Stomach (tissue), 9 donors: ENCODE results near the gene ARHGAP25. TPM values are rescaled to one million over a fixed set of nuclear protein-coding genes. Genes with fewer than 3 reads are reported as not detected.

Experiments used
- DNase-seq, 2 donors: peaks; one replicate each; pipeline versions ENCODE4 v3.0.0 to v3.0.0-alpha.2; 2013 to 2019
- H3K27ac ChIP-seq, 5 donors: fragments of 200-600 bp in 4 of 5; sonication (generic) in 4 of 5; one replicate each; pipeline ENCODE4 v1.5.1; 2013 to 2019; ENCODE audit warnings: mild to moderate bottlenecking in 1 of 5, moderate library complexity in 1 of 5
- H3K27me3 ChIP-seq, 3 donors: fragments of 200-600 bp; sonication (generic); one replicate each; pipeline ENCODE4 v1.5.1; 2017 to 2019; ENCODE audit warnings: mixed run types in 1 of 3
- H3K36me3 ChIP-seq, 4 donors: fragments of 200-600 bp; sonication (generic); 1 replicate in 3 of 4; 2 replicates in 1 of 4; pipeline ENCODE4 v1.5.1; 2016 to 2019
- H3K4me1 ChIP-seq, 4 donors: fragments of 200-600 bp; sonication (generic); one replicate each; pipeline ENCODE4 v1.5.1; 2016 to 2019
- H3K4me3 ChIP-seq, 4 donors: fragments of 200-600 bp; sonication (generic) in 3 of 4; one replicate each; pipeline ENCODE4 v1.5.1; 2016 to 2019; ENCODE audit warnings: mild to moderate bottlenecking in 1 of 4
- H3K9me3 ChIP-seq, 4 donors: fragments of 200-600 bp; sonication (generic); one replicate each; pipeline ENCODE4 v1.5.1; 2016 to 2019
- POLR2A ChIP-seq, 4 donors: fragments of 450-650 bp; IDR thresholded peaks; one replicate each; pipeline ENCODE4 v1.6.1; 2016; ENCODE audit warnings: antibody characterized with exemption in 4 of 4, control low read depth in 2 of 4, mild to moderate bottlenecking in 1 of 4, moderate library complexity in 1 of 4
- POLR2AphosphoS5 ChIP-seq, 3 donors: sonication (generic); formaldehyde crosslinking; IDR thresholded peaks; one replicate each; pipeline ENCODE4 v1.6.1; 2016; ENCODE audit warnings: antibody characterized with exemption in 3 of 3
- WGBS, 5 donors: extraction: QIAGEN DNeasy Blood & Tissue Kit in 3 of 5; methylation state at CpG; one replicate each; pipeline versions ENCODE4 v1.1.5 to v1.1.7; 2013 to 2018; 5-methylcytosine and 5-hydroxymethylcytosine counted together
- intact Hi-C: fragments of 100-400 bp; cut with DNase I; formaldehyde crosslinking; loops from one replicate; pipeline ENCODE4 v1.15.1; 2023; ENCODE audit warnings: low total_unique reads
- polyA plus RNA-seq, 3 donors: library from polyadenylated mRNA; stranded (reverse); fragments of 200-250 nt; gene quantifications; one replicate each; pipeline ENCODE4 v1.2.3, GENCODE V29; 2013
- total RNA-seq, 5 donors: library from RNA; depleted of rRNA; stranded (reverse); fragments of >200 nt; gene quantifications; one replicate each; pipeline versions ENCODE4 v1.1.0 to v1.2.3, GENCODE V29; 2014 to 2016
- donor health status: healthy with polysubstance abuse.
- donor health status: Bipolar disorder and iron deficiency.
- donor health status: healthy.

ARHGAP25 gene
- total and polyA plus RNA-seq, 8 donors, result 0.29 to 17.1 (median 4.0) TPM; not detected in 1

DNA sequence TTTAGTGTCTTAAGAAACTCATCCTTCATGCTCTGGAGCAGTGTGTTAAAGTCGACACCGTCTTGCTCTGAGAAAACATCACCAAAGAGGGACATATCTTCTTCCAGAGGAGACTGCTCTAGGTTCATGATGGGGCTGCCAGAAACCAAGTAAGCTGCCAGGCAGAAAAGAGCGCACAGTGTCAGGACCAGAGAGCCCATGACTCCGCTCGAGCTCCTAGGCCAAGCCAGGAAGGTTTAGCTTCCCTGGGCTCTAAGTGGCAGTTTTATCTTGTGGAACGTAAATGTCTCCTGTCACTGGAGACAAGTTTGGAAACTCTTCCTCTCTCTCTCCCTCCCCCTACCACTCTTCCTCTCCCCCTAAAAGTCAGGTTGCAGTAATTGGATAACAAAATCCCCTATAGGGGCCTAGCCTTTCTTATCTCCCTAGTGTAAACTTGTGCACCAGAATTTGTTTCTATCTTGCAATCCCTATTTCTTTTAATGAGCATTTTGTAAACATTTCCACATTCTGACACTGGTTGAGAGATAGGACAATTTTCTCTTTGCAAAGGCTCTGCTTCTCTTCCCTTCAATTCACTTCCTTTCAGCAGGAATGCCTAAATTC lies 136.7 kb downstream of the ARHGAP25 start, which contains the start of gene BMP10:
TSS of gene BMP10 (minus strand) at position 239 of the 606 bp plus-strand sequence. CDS start at position 200, 39 bp downstream.
- Histone ChIP-seq H3K36me3 (no peaks in the 10 kb centered on the region), H3K27ac (no peak within 1 kb of the TSS), H3K27me3 (no peaks in the 10 kb centered on the region), H3K4me1 (no peaks in the 10 kb centered on the region), H3K4me3 (no peak within 1 kb of the TSS), H3K9me3 (no peaks in the 10 kb centered on the region)
- TF ChIP-seq POLR2AphosphoS5 (IDR thresholded peaks at IDR 0.05) (no peak), POLR2A (IDR thresholded peaks at IDR 0.05) (no peak)
- 71 to 84% (median 80%) methylated on average over 6 of the region's 6 CpGs for WGBS, 5 donors
- intact Hi-C loops, result no loop called here
- no peak for DNase-seq

Other genes starting within 250 kb of the ARHGAP25 start
- not detected for gene PROKR1, start 91.2 kb upstream of the ARHGAP25 start, total RNA-seq
- not detected for gene PROKR1, start 91.2 kb upstream of the ARHGAP25 start, polyA plus RNA-seq
- gene BMP10, start 136.6 kb downstream of the ARHGAP25 start, total RNA-seq, result under 1 TPM in 1 of 5 donors, not detected in 4; 0.37 TPM
- not detected for gene BMP10, start 136.6 kb downstream of the ARHGAP25 start, polyA plus RNA-seq
- 1,000 to 10,000 TPM in 1 of 5 donors, 100 to 1,000 TPM in 2, 10 to 100 TPM in 1, not detected in 1; 16.5 to 1,354 (median 201) TPM for gene GKN2, start 218.1 kb downstream of the ARHGAP25 start, total RNA-seq
- gene GKN2, start 218.1 kb downstream of the ARHGAP25 start, polyA plus RNA-seq, result 1,000 to 10,000 TPM in 1 of 3 donors, 100 to 1,000 TPM in 1, 10 to 100 TPM in 1; 28.0 to 1,349 (median 744) TPM
- gene GKN1, start 239.8 kb downstream of the ARHGAP25 start, total RNA-seq, result 1,000 to 10,000 TPM in 1 of 5 donors, 100 to 1,000 TPM in 3, 1 to 10 TPM in 1; 1.7 to 7,706 (median 380) TPM
- 1,000 to 10,000 TPM in 2 of 3 donors, 100 to 1,000 TPM in 1; 123 to 7,225 (median 2,484) TPM for gene GKN1, start 239.8 kb downstream of the ARHGAP25 start, polyA plus RNA-seq